Epidermal melanocyte (primary cell): ENCODE measurements around the gene TBX5.

Experiments
- DNase-seq: peaks from one replicate; pipeline ENCODE4 v3.0.0; 2011; ENCODE audit warnings: low spot score; ENCODE audit not compliant: insufficient read length

TBX5 gene

DNA sequence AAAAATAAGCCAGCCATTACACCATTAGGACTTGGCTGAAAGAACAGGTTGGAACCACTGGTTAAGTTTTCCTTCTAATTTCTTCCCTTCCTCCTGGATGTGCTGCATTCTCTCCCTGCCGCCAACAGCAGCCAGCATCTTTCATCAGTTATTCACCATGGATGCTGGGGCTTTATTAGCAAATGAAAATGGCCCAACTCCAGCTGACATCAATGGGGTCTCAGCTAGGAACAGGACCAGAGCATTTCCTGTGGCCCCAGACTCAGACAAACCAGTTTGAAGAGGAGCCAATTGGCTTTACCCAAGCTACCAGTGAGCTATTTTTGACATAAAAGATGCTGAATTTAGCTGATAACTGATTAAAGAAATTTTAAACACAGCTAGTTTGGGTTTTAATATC, 26.0 kb upstream of the TBX5 start:
- no peak for DNase-seq

DNA sequence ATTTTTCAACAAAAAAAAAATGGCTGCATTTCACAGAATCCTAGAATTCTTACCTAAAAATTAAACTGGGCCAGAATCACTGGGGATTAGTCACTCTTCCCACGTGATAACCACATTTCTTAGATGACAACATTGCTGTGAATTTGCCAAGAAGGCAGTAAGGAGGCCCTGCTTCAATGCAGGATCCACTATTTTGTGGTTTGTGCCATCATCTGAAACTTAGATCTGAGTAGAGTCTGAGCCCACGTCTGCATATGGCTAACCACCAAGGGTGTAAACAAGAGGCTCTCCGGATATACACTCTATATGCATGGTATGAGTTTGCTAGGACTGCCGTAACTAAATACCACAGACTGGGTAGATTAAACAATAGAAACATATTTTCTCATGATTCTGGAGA, 24.4 kb upstream of the TBX5 start:
- peak; percentile 73 for DNase-seq

DNA sequence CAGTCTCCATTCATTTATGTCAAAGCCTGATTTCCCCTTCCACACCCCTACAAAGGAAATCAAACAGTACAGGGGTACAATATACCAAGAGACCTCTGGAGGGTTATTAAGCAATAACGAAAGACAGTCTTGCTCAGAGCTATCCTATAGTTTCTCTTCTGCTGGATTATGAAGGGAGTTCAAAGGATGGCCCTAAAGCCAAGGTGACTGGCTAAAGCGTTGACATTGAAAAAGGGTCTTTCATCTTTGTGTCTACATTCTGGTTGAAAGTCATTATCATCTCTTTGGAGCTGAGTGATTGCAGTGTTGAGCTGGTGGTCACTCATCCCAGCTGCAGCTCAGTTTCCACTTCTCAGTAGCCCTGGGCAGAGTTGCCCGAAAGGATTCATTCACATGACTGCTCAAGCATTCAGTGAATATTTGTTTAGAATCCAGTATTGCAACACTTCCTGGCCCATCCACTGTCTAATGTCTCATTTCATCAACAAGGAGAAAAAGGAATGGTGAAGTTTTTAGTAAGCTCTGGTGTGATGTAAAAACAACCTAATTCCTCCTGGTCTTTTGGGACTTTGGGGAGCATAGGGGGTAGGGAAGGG, 19.2 kb upstream of the TBX5 start:
- DNase-seq: no peak

DNA sequence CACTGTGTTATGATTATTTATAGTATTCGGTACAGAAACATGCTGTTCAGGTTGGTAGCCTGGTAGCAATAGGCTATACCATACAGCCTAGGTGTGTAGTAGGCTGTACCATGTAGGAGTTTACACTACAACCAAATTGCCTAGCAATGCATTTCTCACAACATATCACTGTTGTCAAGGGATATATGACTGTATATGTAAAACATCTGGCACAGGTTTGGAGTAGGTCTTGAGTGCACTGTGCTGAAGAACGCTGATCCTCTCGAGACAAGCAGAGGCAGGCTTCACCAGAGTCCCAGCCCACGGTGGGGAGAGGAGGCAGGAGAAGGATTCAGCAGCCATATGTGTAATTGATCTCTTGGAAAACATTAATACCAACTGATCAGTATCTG, 15.0 kb upstream of the TBX5 start:
- DNase-seq: no peak

DNA sequence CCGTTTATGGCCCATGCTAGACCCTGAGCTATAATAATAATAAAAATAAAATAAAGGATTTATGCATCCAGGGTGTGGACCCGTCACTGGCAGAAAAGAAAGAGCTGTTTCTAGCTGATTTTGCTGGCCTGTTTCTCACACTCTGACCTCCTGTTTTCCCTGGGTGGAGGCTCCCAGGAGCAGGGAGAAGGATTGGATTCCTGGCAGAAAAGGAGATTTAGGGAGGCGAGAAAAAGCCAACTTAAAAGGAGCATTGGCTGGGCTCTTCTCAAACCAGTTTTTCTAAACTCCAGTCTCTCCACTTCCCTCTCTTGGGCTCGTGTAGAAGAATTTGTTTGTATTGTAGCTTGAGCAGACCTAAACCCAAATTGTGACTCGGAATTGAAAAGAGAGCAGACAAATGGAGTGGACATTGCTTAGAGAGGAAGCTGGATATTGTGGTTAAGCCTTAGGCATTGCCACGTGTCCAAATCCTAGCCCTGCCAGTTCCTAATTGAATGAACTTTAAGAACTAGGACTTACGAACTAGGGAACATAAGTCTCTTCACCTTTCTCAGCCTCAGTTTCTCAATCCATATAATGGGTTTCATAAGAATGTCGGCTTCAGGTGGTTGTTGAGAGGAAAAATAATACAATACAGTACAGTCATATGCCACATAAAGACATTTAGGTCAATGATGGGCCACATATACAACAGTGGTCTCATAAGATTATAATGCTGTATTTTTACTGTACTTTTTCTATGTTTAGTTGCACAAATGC, 14.4 kb upstream of the TBX5 start:
- no peak for DNase-seq

DNA sequence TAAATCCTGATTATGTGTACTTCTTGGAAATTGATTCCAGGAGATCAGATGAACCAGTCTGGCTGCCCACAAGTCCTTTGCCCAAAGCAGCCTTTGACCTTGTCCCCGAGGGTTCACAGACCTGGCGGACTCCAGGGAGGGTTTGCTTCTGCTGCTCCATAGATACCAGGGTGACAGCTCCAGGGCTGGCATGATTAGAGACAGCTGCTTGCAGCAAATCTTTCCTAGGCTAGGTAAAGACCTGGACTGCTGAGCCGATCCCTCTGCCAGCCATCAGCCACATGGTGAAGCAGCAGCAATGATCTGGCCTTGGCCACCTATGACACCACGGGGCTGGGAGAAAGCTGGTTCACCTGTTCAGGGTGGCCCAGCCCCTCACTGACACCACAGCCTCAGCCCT, 10.1 kb upstream of the TBX5 start:
- DNase-seq: peak; percentile 16

DNA sequence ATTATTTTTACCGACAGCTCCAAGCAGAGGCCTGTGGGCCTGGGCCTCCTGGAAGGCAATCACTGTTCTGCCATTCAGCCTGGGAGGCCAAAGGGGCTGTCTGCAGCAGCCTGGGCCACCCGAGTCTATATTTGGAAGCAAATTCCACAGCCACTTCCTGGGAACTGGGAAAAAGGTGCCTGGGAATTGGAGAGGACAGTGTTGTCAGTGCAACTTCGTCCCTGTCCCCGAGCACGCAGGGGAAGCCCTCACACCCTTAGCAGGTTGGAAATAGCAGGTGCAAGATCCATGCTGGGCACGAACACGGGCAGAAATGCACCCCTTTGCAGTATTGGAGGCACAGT, 9.6 kb upstream of the TBX5 start:
- peak; percentile 11 for DNase-seq

DNA sequence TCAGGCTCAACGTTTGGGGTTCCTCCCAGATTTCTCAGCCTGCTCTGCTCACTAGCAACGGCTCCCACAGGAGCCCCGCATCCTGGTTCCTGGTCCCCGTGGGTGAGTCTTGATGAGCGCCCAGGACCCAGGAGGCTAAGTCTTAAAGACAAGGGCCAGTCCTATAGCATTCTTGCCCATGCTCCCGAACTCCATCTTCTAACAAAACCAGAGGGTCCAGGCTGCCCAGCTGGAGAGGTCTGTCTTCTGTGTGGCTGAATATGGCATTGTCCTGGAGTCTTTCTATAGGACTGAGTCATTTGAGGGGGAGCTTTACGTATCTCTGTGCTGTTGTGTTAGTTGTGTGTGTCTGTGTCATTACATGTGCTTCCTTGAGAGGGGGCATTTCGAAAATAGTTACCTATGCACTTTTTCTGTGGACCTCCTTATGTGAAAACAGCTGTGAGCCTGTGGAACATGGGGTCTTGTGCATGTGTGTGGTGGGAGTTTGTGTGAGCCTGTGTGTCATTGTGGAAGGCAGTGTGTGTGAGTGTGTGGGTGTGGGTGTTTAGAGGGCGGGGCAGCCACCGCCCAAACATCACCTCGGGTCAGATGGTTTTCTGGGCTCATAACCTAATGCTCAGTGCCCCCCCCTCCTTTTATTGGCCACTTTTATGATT, 9.1 kb upstream of the TBX5 start:
- DNase-seq: peak; percentile 11

DNA sequence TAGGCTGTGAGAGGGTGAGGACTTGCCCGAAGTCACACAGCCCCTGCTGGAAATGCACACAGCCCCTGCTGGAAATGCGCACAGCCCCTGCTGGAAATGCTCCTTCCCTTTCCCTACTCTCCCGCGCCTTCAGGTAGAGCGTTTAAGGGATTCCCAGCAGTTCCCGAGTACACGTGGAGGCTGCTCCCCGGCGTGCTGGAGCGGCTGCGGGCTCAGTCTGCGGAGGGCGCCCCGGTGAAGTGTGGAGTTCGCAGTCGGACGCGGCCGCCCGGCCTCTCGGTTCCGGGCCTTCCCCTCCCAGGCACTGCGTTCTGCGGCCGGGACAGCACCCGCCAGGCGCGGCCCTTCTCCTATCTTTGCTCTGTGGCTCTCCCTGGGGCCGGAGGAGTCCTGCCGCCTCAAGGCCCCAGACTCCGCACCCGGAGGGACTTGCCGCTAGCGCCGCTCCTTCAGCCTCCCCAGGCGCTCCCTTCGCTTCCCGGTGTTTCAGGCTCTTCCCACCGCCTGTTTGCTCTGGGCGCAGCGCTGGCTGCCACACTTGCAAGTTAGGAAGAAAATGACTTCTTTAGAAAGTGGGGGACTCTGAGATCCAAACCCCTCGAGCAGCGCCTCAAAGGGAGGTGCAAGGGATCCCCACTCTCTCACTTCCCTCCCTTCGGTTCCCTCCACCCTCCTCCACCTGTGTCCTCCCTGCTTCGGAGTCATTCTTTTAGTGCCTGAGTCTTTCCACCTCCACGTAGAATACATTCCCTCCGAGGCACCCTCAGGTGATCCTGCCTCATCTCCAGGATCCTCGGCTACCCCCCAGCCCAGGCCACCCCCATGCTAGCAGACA, 8.3 kb upstream of the TBX5 start:
- peak; percentile 16 for DNase-seq

DNA sequence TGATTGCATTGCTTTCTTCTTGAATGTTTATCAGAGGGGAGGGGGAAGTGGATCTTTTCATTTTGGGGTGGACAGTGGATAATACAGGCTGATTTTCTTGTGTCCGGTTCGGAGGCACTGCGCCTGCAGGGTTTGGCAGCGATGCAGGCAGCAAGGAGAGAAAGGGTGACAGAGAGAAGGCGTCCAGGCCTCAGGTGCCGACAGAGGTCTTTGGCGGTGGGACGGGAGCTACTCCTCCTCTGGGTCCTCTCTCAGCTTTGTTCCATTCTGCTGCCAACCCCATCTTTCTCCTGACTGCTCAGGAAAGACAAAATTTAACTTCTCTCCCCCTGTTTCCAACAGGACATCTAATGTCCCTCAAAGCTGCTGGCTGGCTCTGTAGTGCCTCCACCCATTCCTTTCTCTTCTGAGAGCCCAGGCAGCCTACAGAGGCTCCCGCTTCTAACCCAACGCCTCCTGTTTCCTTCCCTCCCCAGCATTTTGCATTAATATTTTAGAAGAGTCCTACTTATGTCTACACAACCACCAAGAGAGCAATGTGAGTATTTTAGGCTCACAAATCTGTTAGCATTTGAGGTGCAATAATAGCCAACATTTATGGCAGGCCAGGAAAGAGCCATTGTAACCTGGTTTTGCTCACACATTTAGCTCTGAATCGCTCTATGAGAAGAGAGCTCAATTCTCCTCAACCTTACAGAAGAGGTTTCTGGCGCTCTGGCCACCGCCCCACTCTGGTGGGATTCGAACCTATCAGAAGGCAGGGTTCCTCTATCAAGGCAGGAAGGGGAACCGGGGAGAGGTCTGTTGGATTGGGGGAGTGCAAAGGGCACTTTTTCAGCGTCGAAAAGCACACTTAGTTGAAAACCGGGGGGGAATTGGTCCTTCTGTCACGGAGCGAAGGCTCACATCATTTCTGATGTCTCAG, 7.1 kb upstream of the TBX5 start:
- DNase-seq: peak; percentile 10

DNA sequence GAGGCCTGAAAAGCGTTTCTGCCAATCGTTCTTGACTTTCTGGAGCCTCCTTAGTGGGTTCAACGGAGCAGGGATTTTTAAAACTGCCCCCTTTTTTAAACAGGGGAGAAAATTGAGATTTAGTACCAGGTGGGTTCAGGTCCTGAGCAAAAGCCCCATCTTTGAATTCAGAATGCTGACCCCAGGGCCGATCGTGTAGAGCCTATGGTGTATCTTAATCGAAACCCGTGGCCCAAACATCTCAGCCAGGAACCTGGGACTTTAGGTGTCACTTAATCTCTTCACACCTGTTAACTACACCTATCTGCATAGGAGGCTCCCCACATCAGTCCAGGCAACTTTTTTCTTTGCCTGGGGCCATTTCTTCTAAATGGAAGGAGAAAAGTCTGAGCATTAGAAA, 6.4 kb upstream of the TBX5 start:
- no peak for DNase-seq

DNA sequence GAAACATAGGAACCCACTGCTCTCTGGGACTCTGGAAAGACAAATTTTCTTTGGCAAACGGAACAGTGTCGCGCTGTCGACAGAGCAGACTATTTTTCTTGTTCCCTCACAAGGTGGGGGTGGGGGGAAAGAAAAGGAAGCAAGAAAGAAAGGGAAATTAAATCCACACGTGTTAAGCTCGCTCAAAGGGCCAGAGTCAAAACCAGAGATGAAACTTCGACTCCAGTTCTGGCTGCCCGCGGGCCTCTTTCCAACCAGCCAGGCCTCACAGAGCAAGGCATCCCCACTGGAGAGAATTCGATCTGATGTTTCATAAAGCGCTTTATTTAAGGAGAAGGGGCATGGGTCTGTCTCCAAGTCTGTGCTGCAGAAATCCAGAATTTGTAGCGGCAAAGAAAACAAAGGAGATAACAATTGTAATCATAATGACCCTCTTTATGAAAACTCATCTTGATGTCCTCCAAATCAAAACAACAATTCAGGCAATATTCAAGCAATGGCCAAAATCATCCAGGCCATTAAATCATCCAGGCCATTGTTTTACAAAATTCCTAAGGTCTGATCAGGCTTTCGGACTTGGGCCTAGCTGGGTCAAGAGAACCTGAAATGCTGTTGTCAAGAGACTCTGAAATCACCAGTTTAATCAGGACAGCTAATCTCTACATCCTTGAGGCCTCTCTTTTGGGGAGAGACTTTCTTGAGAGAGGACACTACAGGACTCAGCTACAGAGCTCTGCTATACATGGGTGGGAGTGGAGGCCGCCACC, 5.3 kb upstream of the TBX5 start:
- DNase-seq: peak; percentile 38

DNA sequence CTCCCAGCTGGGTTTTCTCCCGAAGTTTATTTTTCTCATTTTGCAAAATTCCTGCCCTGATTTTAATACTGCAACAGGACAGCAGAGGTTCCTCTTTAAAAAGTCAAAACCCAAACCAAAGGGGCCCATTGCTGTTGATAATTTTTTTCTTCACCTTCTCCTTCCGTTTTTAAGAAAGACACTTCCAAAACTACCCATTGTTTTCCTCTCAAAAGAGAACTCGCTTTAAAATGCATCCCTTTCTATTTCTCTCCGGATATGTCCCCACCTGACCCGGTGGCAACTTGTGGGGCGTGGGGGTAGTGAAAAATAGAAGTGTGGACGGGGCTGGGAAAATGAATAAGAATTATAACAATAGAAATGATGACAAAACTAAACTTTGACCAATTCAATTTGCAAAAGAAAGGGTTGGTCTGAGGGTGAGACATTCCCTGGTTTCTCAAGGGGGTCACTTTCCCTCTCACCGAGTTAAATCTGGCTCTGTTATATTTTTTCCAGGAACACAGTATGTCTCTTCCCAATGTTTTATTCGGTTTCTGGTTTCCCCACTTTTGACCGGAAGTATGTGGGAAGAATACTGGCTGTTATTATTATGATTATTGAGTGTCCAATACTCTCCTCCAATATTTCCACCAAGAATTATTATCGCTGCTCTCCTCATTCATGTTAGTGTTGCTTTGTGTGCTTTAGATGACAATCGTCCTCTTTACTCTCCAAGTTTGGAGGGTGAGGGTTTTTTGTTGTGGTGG, 4.1 kb upstream of the TBX5 start:
- no peak for DNase-seq

DNA sequence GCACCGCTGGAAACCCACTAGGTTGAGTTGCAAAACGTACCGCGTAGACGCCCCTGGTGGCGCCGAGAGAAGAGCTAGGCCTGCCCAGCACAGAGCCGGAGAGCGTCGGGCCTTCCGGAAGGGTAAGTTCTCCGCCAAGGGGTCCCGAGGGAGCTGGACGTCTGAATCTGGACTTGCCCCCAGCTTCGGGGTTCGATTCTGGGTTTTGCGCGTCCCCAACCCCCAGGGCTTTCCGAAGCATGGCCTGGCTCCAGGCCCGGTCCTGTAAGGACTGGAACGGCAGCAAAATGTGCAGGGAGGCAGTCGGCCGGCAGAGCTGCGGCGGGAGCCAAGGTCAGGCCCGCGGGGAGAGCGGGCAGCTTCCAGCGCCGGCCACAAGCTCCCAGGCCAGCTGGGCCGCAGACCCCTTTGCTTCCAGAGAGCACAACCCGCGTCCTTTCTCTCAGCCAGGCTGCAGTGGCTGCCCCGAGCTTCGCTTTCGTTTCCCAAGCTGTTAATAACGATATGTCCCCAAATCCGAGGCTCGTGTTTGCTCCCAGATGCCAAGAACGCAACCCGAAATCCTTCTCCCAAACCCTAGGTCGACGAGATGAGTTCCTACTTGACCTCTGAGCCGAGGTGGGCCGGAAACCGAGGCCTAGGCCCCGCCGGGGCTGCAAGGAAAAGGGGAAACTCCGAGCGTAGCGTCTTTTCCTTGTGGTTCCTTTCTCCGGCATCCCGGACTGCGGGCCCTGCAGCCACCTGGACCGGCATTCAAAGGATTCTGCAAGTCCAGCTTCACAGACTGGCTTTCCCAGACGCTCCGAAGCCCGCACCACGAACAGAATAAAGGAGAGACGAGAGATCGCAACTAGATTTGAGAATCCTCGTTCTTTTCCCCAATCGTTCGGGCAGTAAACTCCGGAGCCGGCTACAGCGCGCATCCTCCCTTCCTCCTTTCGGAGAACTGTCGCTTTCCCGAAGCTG, 3.2 kb upstream of the TBX5 start:
- DNase-seq: no peak

DNA sequence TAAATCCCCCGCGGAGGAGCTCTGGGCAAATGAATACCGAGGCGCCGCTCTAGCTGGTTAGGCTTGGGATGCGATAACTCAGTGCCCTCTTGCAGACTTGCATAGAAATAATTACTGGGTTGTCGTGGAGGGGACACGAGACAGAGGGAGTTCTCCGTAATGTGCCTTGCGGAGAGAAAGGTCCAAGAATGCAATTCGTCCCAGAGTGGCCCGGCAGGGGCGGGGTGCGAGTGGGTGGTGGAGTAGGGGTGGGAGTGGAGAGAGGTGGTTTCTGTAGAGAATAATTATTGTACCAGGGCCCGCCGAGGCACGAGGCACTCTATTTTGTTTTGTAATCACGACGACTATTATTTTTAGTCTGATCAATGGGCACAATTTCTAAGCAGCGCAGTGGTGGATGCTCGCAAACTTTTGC, 2.5 kb upstream of the TBX5 start:
- DNase-seq: no peak

DNA sequence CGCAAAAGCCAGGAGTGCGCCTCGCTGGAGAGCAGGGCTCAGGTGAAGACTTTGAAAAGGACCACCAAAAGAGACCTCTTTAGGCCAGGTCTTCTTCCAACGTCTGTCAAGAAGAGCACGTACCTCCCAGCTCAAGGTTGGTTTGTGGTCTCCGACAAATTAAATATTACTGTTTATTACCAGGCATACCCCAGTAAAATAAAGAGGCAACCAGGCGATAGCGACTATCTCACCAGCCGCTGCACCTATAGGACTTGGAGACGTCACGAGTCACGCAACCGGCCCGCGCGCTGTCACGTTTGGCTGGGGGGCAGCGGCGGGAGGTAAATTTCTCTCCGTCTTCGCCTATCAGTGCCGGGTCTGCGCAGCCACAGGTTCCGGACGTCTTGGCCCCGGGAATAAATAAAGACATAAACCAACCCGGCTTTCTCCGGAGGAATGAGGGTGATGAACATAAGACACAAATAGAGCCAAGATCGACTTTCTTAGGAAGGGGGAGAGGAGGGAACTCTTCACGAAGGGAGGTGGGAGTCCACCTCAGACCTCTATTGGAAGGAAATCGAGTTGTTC, 2.0 kb upstream of the TBX5 start:
- DNase-seq: no peak

DNA sequence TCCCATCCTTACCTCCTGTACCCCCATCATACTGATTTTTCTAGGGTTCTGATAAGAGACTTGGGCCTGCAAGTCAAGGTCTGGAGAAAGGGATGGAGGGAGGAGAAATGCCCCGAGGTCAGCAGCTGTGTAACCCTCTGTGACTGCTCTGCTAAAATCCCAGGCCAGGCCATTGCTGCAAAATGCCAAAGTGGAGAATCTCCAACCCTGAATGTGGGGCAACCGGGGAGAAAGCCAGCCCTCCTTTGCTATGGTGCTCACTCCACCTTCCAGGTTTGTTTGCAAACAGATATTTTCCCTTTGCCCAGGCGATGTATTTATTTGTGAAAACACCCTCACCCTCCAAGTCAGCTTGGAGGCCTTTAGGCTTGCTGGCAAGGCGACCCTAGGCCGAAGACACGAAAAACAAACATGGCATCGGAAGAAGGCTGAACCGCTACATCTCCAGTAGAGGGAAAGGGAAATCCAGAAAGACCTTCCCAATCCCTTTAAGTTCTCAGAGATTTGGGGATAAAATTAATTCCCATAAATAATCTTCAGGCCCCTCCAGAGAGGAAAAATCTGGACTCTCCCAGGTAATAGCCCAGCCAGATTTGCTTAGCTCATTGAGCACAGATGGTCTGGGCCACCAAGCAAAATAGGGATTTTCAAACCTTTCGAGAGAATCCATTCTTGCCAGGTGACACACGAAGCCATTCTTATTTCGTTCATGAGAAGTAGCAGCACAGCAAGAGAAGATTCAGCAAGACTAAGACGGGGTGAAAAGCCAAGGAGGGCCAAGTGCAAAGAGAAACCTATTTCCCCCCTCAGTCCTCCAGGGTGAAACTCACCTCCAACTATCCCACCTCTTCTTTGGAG, 1.3 kb upstream of the TBX5 start:
- DNase-seq: no peak
